IMR-90 (cell line): ENCODE results near the gene CASP14. TPM values are rescaled to one million over a fixed set of nuclear protein-coding genes. Genes with fewer than 3 reads are reported as not detected.

ENCODE experiments used
- ATAC-seq: fragments of 200-7000 bp; cut with Tn5 transposase; 2 replicates; pipeline ENCODE4 v1.9.1; 2020; ENCODE audit warnings: low read depth, mild to moderate bottlenecking, moderate library complexity
- BruUV-seq: library from RNA; stranded (reverse); fragments of 400-500 nt; replicated peaks from 2 replicates; lab custom pipeline; 2021; lab: Mats Ljungman, UMichigan
- CTCF ChIA-PET: fragments of 300-600 bp; formaldehyde crosslinking; extraction: SDS; loops from one replicate; lab custom pipeline; 2021; ENCODE audit warnings: antibody characterized with exemption; lab: Yijun Ruan, JAX
- POLR2A ChIA-PET: fragments of 300-600 bp; sonication (Branson Sonifier 250); formaldehyde crosslinking; loops from one replicate; lab custom pipeline; 2022; ENCODE audit warnings: antibody characterized with exemption; ENCODE audit not compliant: unreplicated experiment; lab: Charles Lee
- DNase-seq: peaks from one replicate; pipeline ENCODE4 v3.0.0; 2013
- H2AFZ ChIP-seq: replicated peaks from 2 replicates; pipeline ENCODE3; 2013; ENCODE audit warnings: low read length, mild to moderate bottlenecking; ENCODE audit not compliant: poor library complexity
- H2AK5ac ChIP-seq: 2 replicates; pipeline ENCODE4 v1.6.1; 2013; ENCODE audit warnings: low read depth, low read length, inconsistent platforms
- H2AK9ac ChIP-seq: replicated peaks from 2 replicates; pipeline ENCODE3; 2013; ENCODE audit warnings: mild to moderate bottlenecking, low read depth, low read length, moderate library complexity; ENCODE audit not compliant: poor library complexity
- H2BK120ac ChIP-seq: 2 replicates; pipeline ENCODE4 v1.6.1; 2013; ENCODE audit warnings: low read depth, low read length, inconsistent platforms
- H2BK15ac ChIP-seq: 3 replicates; pipeline ENCODE4 v1.6.1; 2013; ENCODE audit warnings: low read depth, low read length, inconsistent platforms
- H2BK20ac ChIP-seq: 2 replicates; pipeline ENCODE4 v1.6.1; 2013; ENCODE audit warnings: low read depth, mild to moderate bottlenecking, inconsistent platforms, low read length, moderate library complexity
- H2BK5ac ChIP-seq: 2 replicates; pipeline ENCODE4 v1.6.1; 2013; ENCODE audit warnings: mild to moderate bottlenecking, low read depth, low read length, inconsistent platforms; ENCODE audit not compliant: poor library complexity, severe bottlenecking
- H3K14ac ChIP-seq: replicated peaks from 2 replicates; pipeline ENCODE4 v1.6.1; 2013; ENCODE audit warnings: low read depth, low read length, inconsistent platforms
- H3K18ac ChIP-seq: 2 replicates; pipeline ENCODE4 v1.6.1; 2013; ENCODE audit warnings: low read depth, low read length, control low read depth
- H3K23ac ChIP-seq: 2 replicates; pipeline ENCODE4 v1.6.1; 2013; ENCODE audit warnings: low read depth, low read length, inconsistent platforms
- H3K27ac ChIP-seq: 2 replicates; pipeline ENCODE4 v1.5.1; 2013; ENCODE audit warnings: mild to moderate bottlenecking, control low read depth, low read length; ENCODE audit not compliant: insufficient read depth
- H3K27me3 ChIP-seq: 2 replicates; pipeline ENCODE4 v1.6.1; 2013; ENCODE audit warnings: low read length; ENCODE audit not compliant: control insufficient read depth, insufficient read depth
- H3K36me3 ChIP-seq: 2 replicates; pipeline ENCODE4 v1.6.1; 2013; ENCODE audit warnings: low read length, mixed read lengths; ENCODE audit not compliant: control insufficient read depth, insufficient read depth
- H3K4ac ChIP-seq: 2 replicates; pipeline ENCODE4 v1.6.1; 2013; ENCODE audit warnings: low read depth, low read length, inconsistent platforms
- H3K4me1 ChIP-seq: 2 replicates; pipeline ENCODE4 v1.6.1; 2013; ENCODE audit warnings: low read length, mixed read lengths; ENCODE audit not compliant: control insufficient read depth, insufficient read depth
- H3K4me2 ChIP-seq: 2 replicates; pipeline ENCODE4 v1.6.1; 2013; ENCODE audit warnings: low read depth, mild to moderate bottlenecking, control low read depth, low read length, moderate library complexity
- H3K4me3 ChIP-seq: 2 replicates; pipeline ENCODE4 v1.5.1; 2013; ENCODE audit warnings: low read depth, mild to moderate bottlenecking, control low read depth, low read length, moderate library complexity; ENCODE audit not compliant: insufficient read depth
- H3K56ac ChIP-seq: 2 replicates; pipeline ENCODE4 v1.6.1; 2013; ENCODE audit warnings: low read length, inconsistent platforms; ENCODE audit not compliant: insufficient read depth; ENCODE audit errors: extremely low read depth
- H3K79me1 ChIP-seq, 2 experiments: 2 replicates each; pipeline ENCODE4 v1.6.1; 2013; ENCODE audit warnings: low read length in 2 of 2, inconsistent platforms in 1 of 2, low read depth in 1 of 2
- H3K9ac ChIP-seq: 2 replicates; pipeline ENCODE4 v1.6.1; 2013; ENCODE audit warnings: low read depth, low read length, control low read depth
- H3K9me1 ChIP-seq: 2 replicates; pipeline ENCODE4 v1.6.1; 2013; ENCODE audit warnings: low read length, inconsistent platforms; ENCODE audit not compliant: insufficient read depth
- H3K9me3 ChIP-seq: 2 replicates; pipeline ENCODE4 v1.6.1; 2013; ENCODE audit warnings: low read length; ENCODE audit not compliant: control insufficient read depth, insufficient read depth
- H4K20me1 ChIP-seq: 2 replicates; pipeline ENCODE4 v1.6.1; 2013; ENCODE audit warnings: low read length, inconsistent platforms; ENCODE audit not compliant: insufficient read depth
- H4K5ac ChIP-seq: 2 replicates; pipeline ENCODE4 v1.6.1; 2013; ENCODE audit warnings: mild to moderate bottlenecking, low read depth, low read length, control low read depth
- H4K8ac ChIP-seq, 2 experiments: 2 replicates each; pipeline ENCODE4 v1.6.1; 2013; ENCODE audit warnings: low read depth in 2 of 2, low read length in 2 of 2, control low read depth in 1 of 2, inconsistent platforms in 1 of 2
- H4K91ac ChIP-seq: 2 replicates; pipeline ENCODE4 v1.6.1; 2013; ENCODE audit warnings: low read depth, low read length, inconsistent platforms; ENCODE audit not compliant: insufficient read depth
- BHLHE40 ChIP-seq: fragments of 150-350 bp; IDR thresholded peaks from 2 replicates; pipeline ENCODE4 v1.6.1; 2016; ENCODE audit warnings: mild to moderate bottlenecking, low read depth, low read length
- CEBPB ChIP-seq: IDR thresholded peaks from 2 replicates; pipeline ENCODE4 v1.6.1; 2012; ENCODE audit warnings: low read depth, low read length, improper control_type of control experiment
- CHD1 ChIP-seq: IDR thresholded peaks from 2 replicates; pipeline ENCODE4 v1.6.1; 2012; ENCODE audit warnings: low read depth, low read length, improper control_type of control experiment
- MAFK ChIP-seq: IDR thresholded peaks from 2 replicates; pipeline ENCODE4 v1.6.1; 2012; ENCODE audit warnings: low read depth, low read length, improper control_type of control experiment
- MXI1 ChIP-seq: IDR thresholded peaks from 2 replicates; pipeline ENCODE4 v1.6.1; 2012; ENCODE audit warnings: low read depth, mild to moderate bottlenecking, low read length, moderate library complexity, borderline replicate concordance
- NFE2L2 ChIP-seq: fragments of 150-350 bp; IDR thresholded peaks from 2 replicates; pipeline ENCODE4 v1.6.1; 2016; ENCODE audit warnings: low read depth, mild to moderate bottlenecking, low read length
- POLR2A ChIP-seq: IDR thresholded peaks from 2 replicates; pipeline ENCODE4 v1.6.1; 2012; ENCODE audit warnings: mild to moderate bottlenecking, low read depth, low read length
- RAD21 ChIP-seq: IDR thresholded peaks from 2 replicates; pipeline ENCODE4 v1.6.1; 2012; ENCODE audit warnings: low read length, improper control_type of control experiment
- RCOR1 ChIP-seq: IDR thresholded peaks from 2 replicates; pipeline ENCODE4 v1.6.1; 2012; ENCODE audit warnings: mild to moderate bottlenecking, low read length, improper control_type of control experiment; ENCODE audit not compliant: insufficient replicate concordance
- RFX5 ChIP-seq: IDR thresholded peaks from 2 replicates; pipeline ENCODE4 v1.8.0; 2012; ENCODE audit warnings: low read depth, mild to moderate bottlenecking, low read length, moderate library complexity
- SMC3 ChIP-seq: fragments of 150-350 bp; IDR thresholded peaks from 2 replicates; pipeline ENCODE4 v1.6.1; 2016; ENCODE audit warnings: low read depth, mild to moderate bottlenecking, antibody characterized with exemption, low read length, moderate library complexity
- USF2 ChIP-seq: fragments of 150-350 bp; IDR thresholded peaks from 2 replicates; pipeline ENCODE4 v1.6.1; 2017; ENCODE audit warnings: mild to moderate bottlenecking, antibody characterized with exemption, low read length, low read depth
- WGBS, 2 experiments: methylation state at CpG; one replicate each; pipeline versions ENCODE4 v1.1.5 to v1.1.7; 2013; ENCODE audit warnings: missing lambda C conversion rate in 2 of 2; ENCODE audit not compliant: insufficient read length in 1 of 2; ENCODE audit errors: extremely low coverage in 2 of 2; 5-methylcytosine and 5-hydroxymethylcytosine counted together
- dilution Hi-C: fragments of 300-500 bp; cut with HindIII; formaldehyde crosslinking; loops from one replicate; pipeline ENCODE4 v1.14.3; 2018; ENCODE audit warnings: low sequenced_read_pairs; ENCODE audit not compliant: unreplicated experiment
- in situ Hi-C: fragments of 300-500 bp; cut with MboI; formaldehyde crosslinking; loops from 3 replicates; pipeline ENCODE4 v1.14.3; 2019; ENCODE audit warnings: low sequenced_read_pairs, inconsistent platforms, mixed read lengths
- intact Hi-C: fragments of 100-400 bp; cut with micrococcal nuclease; formaldehyde crosslinking; loops from 2 replicates; pipeline ENCODE4 v1.10.0; 2022
- polyA plus RNA-seq, 3 experiments: library from polyadenylated mRNA; depleted of rRNA; stranded (reverse); fragments of >200 nt; gene quantifications; 2 replicates each; pipeline ENCODE4 v1.2.3, GENCODE V29; 2012; ENCODE audit warnings: low replicate concordance in 1 of 3
- total RNA-seq: library from RNA; depleted of rRNA; stranded (reverse); fragments of >200 nt; gene quantifications from 2 replicates; pipeline ENCODE4 v1.2.3, GENCODE V29; 2012
- TF ChIP-seq, protein P1 (sequence below): conservative IDR thresholded peaks from 2 replicates; pipeline ENCODE4 v1.5.1; 2012; ENCODE audit warnings: mild to moderate bottlenecking, low read depth, low read length, improper control_type of control experiment

CASP14 gene
- total and polyA plus RNA-seq, 2 of the 4 experiments (the other 2 are of a cell fraction): not detected

DNA sequence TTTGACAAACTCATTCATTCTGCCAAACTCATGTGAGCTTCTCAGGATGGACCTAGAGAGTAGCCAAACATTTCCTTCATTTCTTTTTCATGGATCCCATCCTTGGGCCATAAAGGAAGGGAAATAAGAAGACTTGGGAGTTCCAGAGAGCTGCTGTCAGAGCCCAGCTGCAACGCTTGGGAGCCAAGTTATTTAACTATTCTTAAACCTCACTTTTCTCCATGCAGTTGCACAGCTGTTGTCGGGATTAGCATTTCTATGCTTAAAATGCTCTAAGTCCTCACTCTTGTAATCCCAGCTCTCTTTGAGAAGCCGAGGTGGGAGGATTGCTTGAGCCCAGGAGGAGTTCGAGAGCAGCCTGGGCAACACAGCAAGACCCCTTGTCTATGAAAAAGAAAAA is 11.7 kb upstream of the CASP14 start:
- intact Hi-C loops (no loop called here), in situ Hi-C loops (no loop called here), dilution Hi-C loops (no loop called here)
- Histone ChIP-seq H2AFZ (no peak overlapping the region), H3K23ac (no peak overlapping the region), H3K56ac (no peak overlapping the region), H3K9me3 (no peaks in the 10 kb centered on the region), H3K4me2 (no peak overlapping the region), H2AK9ac (no peak overlapping the region), H3K4ac (no peak overlapping the region), H3K79me1 (no peaks in the 10 kb centered on the region), H2BK5ac (no peak overlapping the region), H3K27ac (no peak overlapping the region), H3K4me1 (no peaks in the 10 kb centered on the region), H4K20me1 (no peaks in the 10 kb centered on the region), H3K14ac (no peak overlapping the region), H4K8ac (no peak overlapping the region), H3K4me3 (no peak overlapping the region), H4K91ac (no peak overlapping the region), H3K9me1 (no peaks in the 10 kb centered on the region), H3K18ac (no peak overlapping the region), H3K9ac (no peak overlapping the region), H2AK5ac (no peak overlapping the region), H2BK15ac (no peak overlapping the region), H4K5ac (no peak overlapping the region), H3K27me3 (no peaks in the 10 kb centered on the region), H3K36me3 (no peaks in the 10 kb centered on the region), H2BK20ac (no peak overlapping the region), H2BK120ac (no peak overlapping the region)
- WGBS, 2 experiments: no CpG with 5 or more reads among the region's 4 CpGs
- no peak for DNase-seq
- TF ChIP-seq RAD21: no peak
- TF ChIP-seq, protein P1, sequence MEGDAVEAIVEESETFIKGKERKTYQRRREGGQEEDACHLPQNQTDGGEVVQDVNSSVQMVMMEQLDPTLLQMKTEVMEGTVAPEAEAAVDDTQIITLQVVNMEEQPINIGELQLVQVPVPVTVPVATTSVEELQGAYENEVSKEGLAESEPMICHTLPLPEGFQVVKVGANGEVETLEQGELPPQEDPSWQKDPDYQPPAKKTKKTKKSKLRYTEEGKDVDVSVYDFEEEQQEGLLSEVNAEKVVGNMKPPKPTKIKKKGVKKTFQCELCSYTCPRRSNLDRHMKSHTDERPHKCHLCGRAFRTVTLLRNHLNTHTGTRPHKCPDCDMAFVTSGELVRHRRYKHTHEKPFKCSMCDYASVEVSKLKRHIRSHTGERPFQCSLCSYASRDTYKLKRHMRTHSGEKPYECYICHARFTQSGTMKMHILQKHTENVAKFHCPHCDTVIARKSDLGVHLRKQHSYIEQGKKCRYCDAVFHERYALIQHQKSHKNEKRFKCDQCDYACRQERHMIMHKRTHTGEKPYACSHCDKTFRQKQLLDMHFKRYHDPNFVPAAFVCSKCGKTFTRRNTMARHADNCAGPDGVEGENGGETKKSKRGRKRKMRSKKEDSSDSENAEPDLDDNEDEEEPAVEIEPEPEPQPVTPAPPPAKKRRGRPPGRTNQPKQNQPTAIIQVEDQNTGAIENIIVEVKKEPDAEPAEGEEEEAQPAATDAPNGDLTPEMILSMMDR: no peak
- TF ChIP-seq USF2: no peak
- TF ChIP-seq RFX5: no peak
- no peak for TF ChIP-seq CHD1
- TF ChIP-seq SMC3: no peak
- no peak for TF ChIP-seq POLR2A
- no peak for TF ChIP-seq RCOR1
- no peak for TF ChIP-seq CEBPB
- no peak for TF ChIP-seq MAFK
- TF ChIP-seq NFE2L2: no peak
- TF ChIP-seq MXI1: no peak
- no peak for TF ChIP-seq BHLHE40
- ATAC-seq: no peak
- BruUV-seq: no TSS peak
- ChIA-PET POLR2A (interaction anchor here (0.6 kb wide), 1 partner anchor 1258 kb away, joined by 3 read pairs; no protein-coding TSS in a partner anchor), CTCF (no interaction called here)
